Fibroblast of pulmonary artery (primary cell): Measurements from ENCODE around the gene HIVEP3.

ENCODE experiments used
- DNase-seq: peaks from one replicate; pipeline ENCODE4 v3.0.0-alpha.2; 2010; ENCODE audit warnings: low read depth
- H3K4me3 ChIP-seq: replicated peaks from 2 replicates; pipeline ENCODE4 v1.5.1; 2011; ENCODE audit warnings: low read depth, mild to moderate bottlenecking, control low read depth, low read length, moderate library complexity
- TF ChIP-seq, protein P1 (sequence below): IDR thresholded peaks from 2 replicates; pipeline ENCODE4 v1.5.1; 2011; ENCODE audit warnings: mild to moderate bottlenecking, control low read depth, low read length, inconsistent platforms; ENCODE audit errors: missing control alignments

HIVEP3 gene

GRCh38 chr1:41662061-41662764 is 256.5 kb downstream of the HIVEP3 start:
- peak; percentile 68 for DNase-seq
- peak overlapping the region; percentile 56 for H3K4me3 ChIP-seq
- TF ChIP-seq, protein P1, sequence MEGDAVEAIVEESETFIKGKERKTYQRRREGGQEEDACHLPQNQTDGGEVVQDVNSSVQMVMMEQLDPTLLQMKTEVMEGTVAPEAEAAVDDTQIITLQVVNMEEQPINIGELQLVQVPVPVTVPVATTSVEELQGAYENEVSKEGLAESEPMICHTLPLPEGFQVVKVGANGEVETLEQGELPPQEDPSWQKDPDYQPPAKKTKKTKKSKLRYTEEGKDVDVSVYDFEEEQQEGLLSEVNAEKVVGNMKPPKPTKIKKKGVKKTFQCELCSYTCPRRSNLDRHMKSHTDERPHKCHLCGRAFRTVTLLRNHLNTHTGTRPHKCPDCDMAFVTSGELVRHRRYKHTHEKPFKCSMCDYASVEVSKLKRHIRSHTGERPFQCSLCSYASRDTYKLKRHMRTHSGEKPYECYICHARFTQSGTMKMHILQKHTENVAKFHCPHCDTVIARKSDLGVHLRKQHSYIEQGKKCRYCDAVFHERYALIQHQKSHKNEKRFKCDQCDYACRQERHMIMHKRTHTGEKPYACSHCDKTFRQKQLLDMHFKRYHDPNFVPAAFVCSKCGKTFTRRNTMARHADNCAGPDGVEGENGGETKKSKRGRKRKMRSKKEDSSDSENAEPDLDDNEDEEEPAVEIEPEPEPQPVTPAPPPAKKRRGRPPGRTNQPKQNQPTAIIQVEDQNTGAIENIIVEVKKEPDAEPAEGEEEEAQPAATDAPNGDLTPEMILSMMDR, result no peak

DNA sequence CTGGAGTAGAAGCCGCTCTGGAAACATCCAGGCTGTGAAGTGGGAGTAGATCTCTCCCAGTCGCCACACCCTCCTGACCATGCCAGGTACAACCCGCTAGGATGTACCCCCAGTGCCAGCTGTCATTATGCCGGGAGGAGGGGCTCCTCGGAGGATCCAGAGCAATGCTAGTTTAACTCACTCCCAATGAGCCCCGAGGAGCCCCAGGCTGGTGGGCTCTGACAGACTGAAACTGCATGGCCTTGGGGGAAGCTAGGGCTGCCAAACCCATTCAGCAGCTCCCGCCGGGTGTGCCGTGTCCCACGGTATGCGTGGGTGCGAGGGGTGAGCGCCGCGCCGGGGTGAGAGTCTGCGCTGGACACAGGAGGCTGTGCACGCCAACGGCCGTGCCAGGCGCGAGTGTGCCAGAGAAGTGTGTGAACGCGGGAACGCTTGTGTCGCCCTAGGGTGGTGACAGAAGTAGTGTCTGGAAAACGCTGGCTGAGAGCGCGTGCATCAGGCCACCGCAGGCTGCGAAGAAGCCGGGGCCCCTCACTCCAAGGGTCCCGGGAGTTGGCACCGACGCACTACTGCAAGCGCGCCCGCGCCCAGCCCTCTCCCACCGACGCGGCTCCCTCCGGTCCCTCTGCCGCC is 257.2 kb downstream of the HIVEP3 start:
- no peak for DNase-seq
- TF ChIP-seq, protein P1, result no peak
- H3K4me3 ChIP-seq, result peak overlapping the region; percentile 56

- no peak for DNase-seq
- TF ChIP-seq, protein P1, result no peak
- H3K4me3 ChIP-seq, result peak overlapping the region; percentile 56
Measured at GRCh38 chr1:41660570-41661427, 257.9 kb downstream of the HIVEP3 start.

DNA sequence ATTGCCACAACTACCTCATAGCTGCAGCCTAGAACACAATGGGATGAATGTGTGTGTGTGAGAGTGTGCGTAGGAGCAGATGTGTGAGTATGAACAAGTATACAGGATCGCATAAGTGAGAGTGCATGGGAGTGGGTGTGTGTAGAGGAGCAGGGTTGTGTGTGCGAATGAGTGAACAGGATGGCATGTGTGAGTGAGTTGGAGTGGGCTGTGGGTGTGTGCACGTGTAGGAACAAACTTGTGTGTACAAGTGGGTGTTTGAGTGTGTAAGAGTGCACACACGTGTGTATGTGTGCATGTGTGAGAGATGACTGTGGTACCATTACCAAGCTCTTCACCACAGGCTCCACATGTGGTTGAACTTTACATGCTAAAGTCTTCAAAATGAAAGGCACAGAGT is 258.8 kb downstream of the HIVEP3 start:
- DNase-seq, result no peak
- TF ChIP-seq, protein P1, result no peak
- no peak overlapping the region for H3K4me3 ChIP-seq

DNA sequence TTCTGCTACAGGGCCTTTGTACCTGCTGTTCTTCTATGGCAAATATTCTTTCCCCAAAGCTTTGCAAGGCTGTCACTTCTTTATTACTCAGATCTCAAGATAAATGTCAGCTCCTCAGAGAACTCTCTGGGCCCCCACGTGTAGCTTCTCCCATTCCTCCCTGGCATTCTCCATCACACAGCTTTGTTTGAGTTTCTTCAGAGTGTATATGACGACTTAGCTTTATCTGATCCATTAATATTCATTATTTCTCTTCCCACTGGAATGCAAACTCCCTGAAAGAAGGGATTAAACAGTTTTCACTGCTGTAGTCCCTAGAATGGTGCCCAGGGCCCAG is 259.6 kb downstream of the HIVEP3 start:
- TF ChIP-seq, protein P1, result no peak
- no peak overlapping the region for H3K4me3 ChIP-seq
- DNase-seq, result no peak

GRCh38 chr1:41658431-41659158 is 260.1 kb downstream of the HIVEP3 start:
- TF ChIP-seq, protein P1, result no peak
- no peak for DNase-seq
- no peak overlapping the region for H3K4me3 ChIP-seq
